GM21526 (cell line): ENCODE data around the gene TMEM59L.

Experiments
- ATAC-seq: cut with Tn5 transposase; IDR thresholded peaks from one replicate; pipeline ENCODE4 v1.9.1; 2021; ENCODE audit warnings: moderate library complexity; ENCODE audit not compliant: unreplicated experiment, low FRiP score

Gene TMEM59L

GRCh38 chr19:18655173-18655844 lies 42.6 kb downstream of the TMEM59L start:
- no peak for ATAC-seq

- ATAC-seq, result no peak
These were observed 43.8 kb downstream of the TMEM59L start for GRCh38 chr19:18656337-18657086.

GRCh38 chr19:18657590-18658365 lies 45.1 kb downstream of the TMEM59L start:
- no peak for ATAC-seq

GRCh38 chr19:18658366-18658855 lies 45.7 kb downstream of the TMEM59L start:
- no peak for ATAC-seq

- ATAC-seq, result no peak
These were observed 46.8 kb downstream of the TMEM59L start for GRCh38 chr19:18659281-18660050.

- no peak for ATAC-seq
These were observed 47.6 kb downstream of the TMEM59L start for GRCh38 chr19:18660051-18660910.

GRCh38 chr19:18660939-18661670 lies 48.4 kb downstream of the TMEM59L start:
- ATAC-seq, result no peak

- ATAC-seq, result no peak
These were observed 50.5 kb downstream of the TMEM59L start for GRCh38 chr19:18662972-18663732.

GRCh38 chr19:18663940-18664530 lies 51.4 kb downstream of the TMEM59L start:
- ATAC-seq, result no peak

GRCh38 chr19:18665771-18666202 lies 53.1 kb downstream of the TMEM59L start:
- ATAC-seq, result no peak

GRCh38 chr19:18666317-18666716 lies 53.6 kb downstream of the TMEM59L start:
- no peak for ATAC-seq

GRCh38 chr19:18666784-18667183 lies 54.1 kb downstream of the TMEM59L start:
- no peak for ATAC-seq

GRCh38 chr19:18667531-18668251 lies 55.0 kb downstream of the TMEM59L start:
- no peak for ATAC-seq

- ATAC-seq, result no peak
These were observed 55.6 kb downstream of the TMEM59L start for GRCh38 chr19:18668252-18668631.

GRCh38 chr19:18668744-18669523 lies 56.3 kb downstream of the TMEM59L start:
- ATAC-seq, result no peak

GRCh38 chr19:18669524-18669817 lies 56.8 kb downstream of the TMEM59L start:
- no peak for ATAC-seq

- no peak for ATAC-seq
These were observed 57.2 kb downstream of the TMEM59L start for GRCh38 chr19:18669883-18670282.
